ENCODE results near the gene GAPVD1.
"Not testable (repeated sequence)": the region's sequence is repeated elsewhere in the genome, so short reads cannot be mapped to it uniquely, and the experiment has no call there.

The GAPVD1 gene

GRCh38 chr9:125261501-125262293, at the start of gene GAPVD1:
GAPVD1 (plus strand) TSS chr9:125261826; CDS start chr9:125298922, 37,096 bp downstream.
- Histone ChIP-seq H2AFZ (ENCODE audit: low read depth, low read length) (peak within 1 kb of the TSS; percentile 99), H3K4me3 (ENCODE audit: low read length) (peak within 1 kb of the TSS; percentile 96), H3K9me3 (ENCODE audit: insufficient read depth, low read length) (0 out of 2 replicates have a peak, but pooled peaks cover 3% of the 10 kb centered on the region), H3K4me2 (ENCODE audit: low read length) (peak within 1 kb of the TSS; percentile 80), H3K79me2 (ENCODE audit: low read length) (peaks cover 48% of the 10 kb centered on the region), H3K9ac (ENCODE audit: low read length) (peak within 1 kb of the TSS; percentile 89), H3K4me1 (ENCODE audit: low read length) (peaks cover 27% of the 10 kb centered on the region), H3K36me3 (replicated peaks; ENCODE audit: low read depth, low read length) (peaks cover 7% of the 10 kb centered on the region), H3K27me3 (ENCODE audit: low read depth, low read length) (no peaks in the 10 kb centered on the region), H3K27ac (ENCODE audit: low read length) (peak within 1 kb of the TSS; percentile 92), H4K20me1 (ENCODE audit: insufficient read depth, low read length) (peaks cover 22% of the 10 kb centered on the region; the same call in 1 of the 2 replicates)
- TF ChIP-seq EZH2phosphoT487 (IDR thresholded peaks at IDR 0.05; ENCODE audit: low read depth) (no peak), CTCF (IDR thresholded peaks at IDR 0.05; ENCODE audit: low read depth, low read length) (peak; percentile 32)

DNA sequence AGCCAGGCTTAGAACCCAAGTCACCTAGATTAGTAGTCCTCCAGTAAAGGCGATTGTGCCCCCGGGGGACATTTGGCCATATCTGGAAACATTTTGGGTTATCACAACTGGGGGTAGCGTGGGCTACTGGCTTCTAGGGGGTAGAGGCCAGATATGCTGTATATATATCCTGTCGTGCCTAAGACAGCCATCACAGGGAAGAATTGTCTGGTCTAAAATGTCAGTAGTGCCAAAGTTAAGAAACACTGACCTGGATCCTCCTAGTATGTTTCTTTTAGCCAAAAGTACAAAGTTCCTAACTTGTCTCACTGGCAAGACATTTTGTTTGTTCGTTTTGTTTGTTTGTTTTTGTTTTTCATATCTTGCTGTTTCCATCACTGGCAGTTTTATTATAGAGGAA, 47.4 kb upstream of the GAPVD1 start:
- TF ChIP-seq EZH2phosphoT487 (IDR thresholded peaks at IDR 0.05; ENCODE audit: low read depth) (no peak), CTCF (IDR thresholded peaks at IDR 0.05; ENCODE audit: low read depth, low read length) (no peak)
- H3K9ac ChIP-seq (ENCODE audit: low read length): no peak overlapping the region
- H3K4me3 ChIP-seq (ENCODE audit: low read length): no peak overlapping the region
- H4K20me1 ChIP-seq (ENCODE audit: insufficient read depth, low read length): no peaks in the 10 kb centered on the region
- no peak overlapping the region for H2AFZ ChIP-seq (ENCODE audit: low read depth, low read length)
- H3K9me3 ChIP-seq (ENCODE audit: insufficient read depth, low read length): no peaks in the 10 kb centered on the region
- no peaks in the 10 kb centered on the region for H3K79me2 ChIP-seq (ENCODE audit: low read length)
- H3K4me2 ChIP-seq (ENCODE audit: low read length): no peak overlapping the region
- H3K27me3 ChIP-seq (ENCODE audit: low read depth, low read length): no peaks in the 10 kb centered on the region
- H3K4me1 ChIP-seq (ENCODE audit: low read length): no peaks in the 10 kb centered on the region
- no peak overlapping the region for H3K27ac ChIP-seq (ENCODE audit: low read length)
- peaks cover 24% of the 10 kb centered on the region for H3K36me3 ChIP-seq (replicated peaks; ENCODE audit: low read depth, low read length)

DNA sequence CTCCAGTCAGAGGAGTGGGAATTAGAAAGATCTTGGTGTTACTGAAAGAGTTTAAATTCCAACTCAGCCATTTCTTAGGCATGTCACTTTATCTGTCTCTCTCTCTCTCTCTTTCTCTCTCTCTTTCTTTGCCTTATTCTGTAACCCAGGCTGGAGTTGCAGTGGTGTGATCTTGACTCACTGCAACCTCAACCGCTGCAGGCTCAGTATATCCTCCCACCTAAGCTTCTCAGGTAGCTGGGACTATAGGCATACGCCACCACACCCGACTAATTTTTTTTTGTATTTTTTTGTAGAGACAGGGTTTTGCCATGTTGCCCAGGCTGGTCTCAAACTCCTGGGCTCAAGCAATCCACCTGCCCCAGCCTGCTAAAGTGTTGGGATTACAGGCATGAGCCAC, 43.0 kb upstream of the GAPVD1 start:
- H4K20me1 ChIP-seq (ENCODE audit: insufficient read depth, low read length): no peaks in the 10 kb centered on the region
- H3K9ac ChIP-seq (ENCODE audit: low read length): no peak overlapping the region
- no peaks in the 10 kb centered on the region for H3K79me2 ChIP-seq (ENCODE audit: low read length)
- no peak overlapping the region for H3K4me3 ChIP-seq (ENCODE audit: low read length)
- no peaks in the 10 kb centered on the region for H3K27me3 ChIP-seq (ENCODE audit: low read depth, low read length)
- H3K27ac ChIP-seq (ENCODE audit: low read length): no peak overlapping the region
- H2AFZ ChIP-seq (ENCODE audit: low read depth, low read length): no peak overlapping the region
- H3K9me3 ChIP-seq (ENCODE audit: insufficient read depth, low read length): no peaks in the 10 kb centered on the region
- no peaks in the 10 kb centered on the region for H3K4me1 ChIP-seq (ENCODE audit: low read length)
- H3K4me2 ChIP-seq (ENCODE audit: low read length): no peak overlapping the region
- peaks cover 18% of the 10 kb centered on the region for H3K36me3 ChIP-seq (replicated peaks; ENCODE audit: low read depth, low read length)
- TF ChIP-seq EZH2phosphoT487 (IDR thresholded peaks at IDR 0.05; ENCODE audit: low read depth) (no peak), CTCF (IDR thresholded peaks at IDR 0.05; ENCODE audit: low read depth, low read length) (no peak)

DNA sequence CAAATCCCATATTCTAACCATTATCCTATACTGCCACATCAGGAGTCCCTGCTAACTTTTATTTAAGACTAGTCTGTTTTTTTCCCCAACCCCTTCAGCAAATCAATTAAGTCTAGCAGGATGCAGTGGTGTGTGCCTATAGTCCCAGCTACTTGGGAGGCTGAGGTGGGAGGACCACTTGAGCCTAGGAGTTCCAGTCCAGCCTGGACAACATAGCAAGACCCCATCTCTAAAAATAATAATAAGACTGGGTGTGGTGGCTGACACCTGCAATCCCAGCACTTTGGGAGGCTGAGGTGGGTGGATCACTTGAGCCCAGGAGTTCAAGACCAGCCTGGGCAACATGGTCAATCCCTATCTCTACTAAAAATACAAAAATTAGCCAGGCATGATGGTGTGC, 36.8 kb upstream of the GAPVD1 start:
- not testable (repeated sequence) for H3K79me2 ChIP-seq (ENCODE audit: low read length); H3K27me3 ChIP-seq (ENCODE audit: low read depth, low read length); H3K4me2 ChIP-seq (ENCODE audit: low read length); H2AFZ ChIP-seq (ENCODE audit: low read depth, low read length); H3K9ac ChIP-seq (ENCODE audit: low read length); H3K4me1 ChIP-seq (ENCODE audit: low read length); H4K20me1 ChIP-seq (ENCODE audit: insufficient read depth, low read length); H3K4me3 ChIP-seq (ENCODE audit: low read length); H3K9me3 ChIP-seq (ENCODE audit: insufficient read depth, low read length); H3K27ac ChIP-seq (ENCODE audit: low read length)
- peaks cover 13% of the 10 kb centered on the region for H3K36me3 ChIP-seq (replicated peaks; ENCODE audit: low read depth, low read length)
